ENCODE measurements around the gene OLFM3.

OLFM3 gene

DNA sequence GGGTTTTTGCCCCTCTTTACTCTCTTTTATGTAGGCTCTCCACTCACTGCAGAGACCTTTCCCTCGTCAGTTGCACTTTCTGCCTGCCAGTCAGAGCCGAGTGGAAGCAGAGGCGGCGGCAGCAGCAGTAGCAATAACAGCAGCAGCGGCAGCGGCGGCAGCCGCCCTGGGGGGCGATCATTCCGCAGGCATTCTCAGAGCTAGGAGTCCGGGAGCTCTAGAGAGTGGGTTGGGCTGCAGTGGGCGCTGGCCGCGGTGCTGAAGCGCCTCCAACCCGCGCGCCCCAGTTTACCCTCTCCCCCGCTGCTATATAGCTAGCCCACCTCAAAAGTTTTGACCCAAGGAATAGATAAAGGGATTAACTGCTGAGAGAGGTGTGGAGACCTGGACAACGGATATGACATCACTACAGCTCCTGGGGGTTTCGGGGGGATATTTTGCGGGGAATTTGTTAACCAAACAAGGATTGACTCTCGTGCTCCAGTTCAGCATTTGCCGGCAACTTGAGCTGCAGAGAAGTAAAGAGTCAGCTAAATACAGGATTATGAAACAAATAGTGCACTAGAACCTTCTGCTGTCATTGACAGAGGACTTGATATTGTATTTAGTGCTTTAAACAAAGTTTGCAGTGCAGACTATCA, at the start of gene OLFM3:
Gene OLFM3, minus strand, starts transcription at position 102 of the 641 bp plus-strand sequence.
- no peak within 1 kb of the TSS for H3K4me3 ChIP-seq (ENCODE audit: low read depth, low read length)
- no peak for DNase-seq (ENCODE audit: low read depth)
- TF ChIP-seq, protein P1, sequence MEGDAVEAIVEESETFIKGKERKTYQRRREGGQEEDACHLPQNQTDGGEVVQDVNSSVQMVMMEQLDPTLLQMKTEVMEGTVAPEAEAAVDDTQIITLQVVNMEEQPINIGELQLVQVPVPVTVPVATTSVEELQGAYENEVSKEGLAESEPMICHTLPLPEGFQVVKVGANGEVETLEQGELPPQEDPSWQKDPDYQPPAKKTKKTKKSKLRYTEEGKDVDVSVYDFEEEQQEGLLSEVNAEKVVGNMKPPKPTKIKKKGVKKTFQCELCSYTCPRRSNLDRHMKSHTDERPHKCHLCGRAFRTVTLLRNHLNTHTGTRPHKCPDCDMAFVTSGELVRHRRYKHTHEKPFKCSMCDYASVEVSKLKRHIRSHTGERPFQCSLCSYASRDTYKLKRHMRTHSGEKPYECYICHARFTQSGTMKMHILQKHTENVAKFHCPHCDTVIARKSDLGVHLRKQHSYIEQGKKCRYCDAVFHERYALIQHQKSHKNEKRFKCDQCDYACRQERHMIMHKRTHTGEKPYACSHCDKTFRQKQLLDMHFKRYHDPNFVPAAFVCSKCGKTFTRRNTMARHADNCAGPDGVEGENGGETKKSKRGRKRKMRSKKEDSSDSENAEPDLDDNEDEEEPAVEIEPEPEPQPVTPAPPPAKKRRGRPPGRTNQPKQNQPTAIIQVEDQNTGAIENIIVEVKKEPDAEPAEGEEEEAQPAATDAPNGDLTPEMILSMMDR (IDR thresholded peaks at IDR 0.05; ENCODE audit: low read depth, low read length, missing control alignments) = no peak

DNA sequence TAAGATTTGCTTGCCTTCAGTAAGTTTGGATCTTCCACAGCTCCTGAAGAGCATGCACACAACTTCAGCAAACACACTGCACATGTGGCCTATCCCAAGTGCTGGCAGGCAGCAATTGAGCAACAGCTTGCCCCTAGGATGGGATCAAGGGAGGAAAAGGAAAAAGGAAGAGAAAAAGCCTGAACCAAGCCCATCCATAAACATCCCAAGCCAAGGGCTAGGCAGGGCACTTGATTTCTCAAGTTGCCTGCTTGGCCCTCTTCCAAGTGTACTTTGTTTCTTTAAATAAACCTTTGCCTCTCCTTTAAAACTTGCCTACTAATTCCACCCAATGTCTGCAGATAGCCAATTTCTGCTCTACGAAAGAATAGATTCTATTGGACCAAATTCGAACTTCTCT, 49.0 kb upstream of the OLFM3 start:
- TF ChIP-seq, protein P1 (IDR thresholded peaks at IDR 0.05; ENCODE audit: low read depth, low read length, missing control alignments) = no peak
- H3K4me3 ChIP-seq (ENCODE audit: low read depth, low read length) = no peak overlapping the region
- no peak for DNase-seq (ENCODE audit: low read depth)

- no peak for DNase-seq (ENCODE audit: low read depth)
- TF ChIP-seq, protein P1 (IDR thresholded peaks at IDR 0.05; ENCODE audit: low read depth, low read length, missing control alignments) = no peak
- H3K4me3 ChIP-seq (ENCODE audit: low read depth, low read length) = no peak overlapping the region
These were observed 35.8 kb upstream of the OLFM3 start for GRCh38 chr1:102032534-102032933.

GRCh38 chr1:102019530-102019929, 22.8 kb upstream of the OLFM3 start:
- no peak for DNase-seq (ENCODE audit: low read depth)
- no peak overlapping the region for H3K4me3 ChIP-seq (ENCODE audit: low read depth, low read length)
- TF ChIP-seq, protein P1 (IDR thresholded peaks at IDR 0.05; ENCODE audit: low read depth, low read length, missing control alignments) = no peak

DNA sequence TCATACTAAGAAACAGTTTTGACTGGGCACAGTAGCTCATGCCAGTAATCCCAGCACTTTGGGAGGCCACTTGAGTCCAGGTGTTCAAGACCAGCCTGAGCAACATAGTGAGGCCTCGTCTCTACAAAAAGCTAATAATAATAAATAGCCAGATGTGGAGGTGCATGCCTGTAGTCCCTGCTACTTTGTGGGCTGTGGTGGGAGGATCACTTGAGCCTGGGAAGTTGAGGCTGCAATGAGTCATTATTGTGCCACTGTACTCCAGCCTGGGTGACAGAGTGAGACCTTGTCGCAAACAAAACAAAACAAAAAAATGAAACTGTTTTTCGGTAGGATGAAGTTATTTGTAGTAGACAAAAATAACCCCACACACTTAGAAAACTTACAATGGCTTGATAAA, 19.0 kb upstream of the OLFM3 start:
- no peak overlapping the region for H3K4me3 ChIP-seq (ENCODE audit: low read depth, low read length)
- no peak for DNase-seq (ENCODE audit: low read depth)
- TF ChIP-seq, protein P1 (IDR thresholded peaks at IDR 0.05; ENCODE audit: low read depth, low read length, missing control alignments) = no peak

GRCh38 chr1:102002057-102002456, 5.3 kb upstream of the OLFM3 start:
- no peak for DNase-seq (ENCODE audit: low read depth)
- H3K4me3 ChIP-seq (ENCODE audit: low read depth, low read length) = no peak overlapping the region
- TF ChIP-seq, protein P1 (IDR thresholded peaks at IDR 0.05; ENCODE audit: low read depth, low read length, missing control alignments) = no peak
